ENCODE data around the gene PRAMEF33.
"Not testable (repeated sequence)": the region's sequence is repeated elsewhere in the genome, so short reads cannot be mapped to it uniquely, and the experiment has no call there.

DNA sequence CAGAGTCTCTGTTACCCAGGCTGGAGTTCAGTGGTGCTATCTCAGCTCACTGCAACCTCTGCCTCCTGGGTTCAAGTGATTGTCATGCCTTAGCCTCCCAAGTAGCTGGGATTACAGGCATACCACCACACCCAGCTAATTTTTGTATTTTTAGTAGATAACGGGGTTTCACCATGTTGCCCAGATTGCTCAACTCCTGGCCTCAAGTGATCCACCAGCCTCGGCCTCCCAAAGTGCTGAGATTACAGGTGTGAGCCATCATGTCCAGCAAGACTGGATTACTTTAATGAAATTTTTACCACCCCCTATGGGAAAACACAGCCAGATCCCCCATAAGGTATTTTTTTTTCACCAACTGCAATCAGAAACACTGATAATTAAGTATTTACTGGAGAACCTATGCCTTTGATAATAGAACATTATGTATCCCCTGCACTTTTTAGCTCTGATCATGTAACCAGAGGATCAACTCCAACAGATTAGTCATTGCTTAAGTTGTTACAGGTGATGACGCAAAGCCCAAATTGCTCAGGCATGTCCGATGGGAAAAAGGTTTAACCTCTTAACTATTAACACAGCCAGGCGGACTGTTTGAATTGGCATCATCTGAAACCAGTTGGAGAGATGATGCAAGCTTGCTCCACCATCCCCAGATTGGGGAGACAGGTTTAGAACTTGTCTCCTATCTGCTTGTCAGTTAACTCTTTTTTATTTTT lies 6.0 kb upstream of the PRAMEF33 start:
- TF ChIP-seq, protein P1, sequence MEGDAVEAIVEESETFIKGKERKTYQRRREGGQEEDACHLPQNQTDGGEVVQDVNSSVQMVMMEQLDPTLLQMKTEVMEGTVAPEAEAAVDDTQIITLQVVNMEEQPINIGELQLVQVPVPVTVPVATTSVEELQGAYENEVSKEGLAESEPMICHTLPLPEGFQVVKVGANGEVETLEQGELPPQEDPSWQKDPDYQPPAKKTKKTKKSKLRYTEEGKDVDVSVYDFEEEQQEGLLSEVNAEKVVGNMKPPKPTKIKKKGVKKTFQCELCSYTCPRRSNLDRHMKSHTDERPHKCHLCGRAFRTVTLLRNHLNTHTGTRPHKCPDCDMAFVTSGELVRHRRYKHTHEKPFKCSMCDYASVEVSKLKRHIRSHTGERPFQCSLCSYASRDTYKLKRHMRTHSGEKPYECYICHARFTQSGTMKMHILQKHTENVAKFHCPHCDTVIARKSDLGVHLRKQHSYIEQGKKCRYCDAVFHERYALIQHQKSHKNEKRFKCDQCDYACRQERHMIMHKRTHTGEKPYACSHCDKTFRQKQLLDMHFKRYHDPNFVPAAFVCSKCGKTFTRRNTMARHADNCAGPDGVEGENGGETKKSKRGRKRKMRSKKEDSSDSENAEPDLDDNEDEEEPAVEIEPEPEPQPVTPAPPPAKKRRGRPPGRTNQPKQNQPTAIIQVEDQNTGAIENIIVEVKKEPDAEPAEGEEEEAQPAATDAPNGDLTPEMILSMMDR (IDR thresholded peaks at IDR 0.05; ENCODE audit: poor library complexity), result not testable (repeated sequence)
- TF ChIP-seq EZH2 (IDR thresholded peaks at IDR 0.05; ENCODE audit: borderline replicate concordance); EZH2phosphoT487 (IDR thresholded peaks at IDR 0.05; ENCODE audit: low read depth, severe bottlenecking, unreplicated experiment): not testable (repeated sequence)
